Suprapubic skin (tissue), 4 donors: ENCODE measurements around the gene TSPEAR. TPM values are rescaled to one million over a fixed set of nuclear protein-coding genes. Genes with fewer than 3 reads are reported as not detected.

Experiments used
- DNase-seq, 2 donors: peaks; one replicate each; pipeline ENCODE4 v3.0.0-alpha.2; 2019; ENCODE audit warnings: low spot score in 2 of 2
- H3K27ac ChIP-seq: fragments of 200-600 bp; sonication (generic); one replicate; pipeline ENCODE4 v1.5.1; 2019
- H3K27me3 ChIP-seq: fragments of 200-600 bp; sonication (generic); one replicate; pipeline ENCODE4 v1.5.1; 2019
- H3K36me3 ChIP-seq: fragments of 200-600 bp; sonication (generic); one replicate; pipeline ENCODE4 v1.5.1; 2019
- H3K4me1 ChIP-seq: fragments of 200-600 bp; sonication (generic); one replicate; pipeline ENCODE4 v1.5.1; 2019
- H3K4me3 ChIP-seq: fragments of 200-600 bp; sonication (generic); one replicate; pipeline ENCODE4 v1.5.1; 2019; ENCODE audit warnings: mild to moderate bottlenecking
- H3K9me3 ChIP-seq: fragments of 200-600 bp; sonication (generic); one replicate; pipeline ENCODE4 v1.5.1; 2019
- CTCF ChIP-seq, 2 donors: fragments of 200-600 bp in 1 of 2; fragments of 450-650 bp in 1 of 2; sonication (generic) in 1 of 2; IDR thresholded peaks; one replicate each; pipeline ENCODE4 v1.5.1; 2016 to 2019; ENCODE audit warnings: antibody characterized with exemption in 2 of 2, mild to moderate bottlenecking in 1 of 2, moderate library complexity in 1 of 2
- EP300 ChIP-seq: sonication (generic); formaldehyde crosslinking; IDR thresholded peaks from one replicate; pipeline ENCODE4 v1.6.1; 2017; ENCODE audit warnings: antibody characterized with exemption
- POLR2A ChIP-seq, 2 donors: fragments of 450-650 bp; IDR thresholded peaks; one replicate each; pipeline ENCODE4 v1.6.1; 2017; ENCODE audit warnings: antibody characterized with exemption in 2 of 2, mild to moderate bottlenecking in 2 of 2, moderate library complexity in 2 of 2
- POLR2AphosphoS5 ChIP-seq, 3 donors: sonication (generic); formaldehyde crosslinking; IDR thresholded peaks; one replicate each; pipeline ENCODE4 v1.6.1; 2017; ENCODE audit warnings: antibody characterized with exemption in 3 of 3
- WGBS: methylation state at CpG from one replicate; pipeline ENCODE4 v1.1.5; 2018; 5-methylcytosine and 5-hydroxymethylcytosine counted together
- total RNA-seq, 4 donors: library from RNA; depleted of rRNA; stranded (reverse); fragments of >200 nt; gene quantifications; one replicate each; pipeline ENCODE4 v1.1.0, GENCODE V29; 2016

The TSPEAR gene
- total RNA-seq, 4 donors from 2014 or later, result 0.21 to 0.59 (median 0.32) TPM; not detected in 1

GRCh38 chr21:44718093-44718492 is 6.7 kb upstream of the TSPEAR start:
- 34% methylated on average over 2 of the region's 2 CpGs for WGBS
- no peaks in the 10 kb centered on the region for H3K4me1 ChIP-seq
- no peaks in the 10 kb centered on the region for H3K9me3 ChIP-seq
- peak in 1 of 2 donors; percentile 2 for DNase-seq
- no peak overlapping the region for H3K4me3 ChIP-seq
- H3K27ac ChIP-seq, result no peak overlapping the region
- peaks cover 39% of the 10 kb centered on the region for H3K27me3 ChIP-seq
- TF ChIP-seq POLR2AphosphoS5 (IDR thresholded peaks at IDR 0.05) (no peak), CTCF (IDR thresholded peaks at IDR 0.05) (no peak), POLR2A (IDR thresholded peaks at IDR 0.05) (no peak), EP300 (no peak)
- H3K36me3 ChIP-seq, result no peaks in the 10 kb centered on the region

GRCh38 chr21:44716984-44717383 is 5.6 kb upstream of the TSPEAR start:
- Histone ChIP-seq H3K4me3 (no peak overlapping the region), H3K27ac (no peak overlapping the region), H3K4me1 (peaks cover 3% of the 10 kb centered on the region), H3K36me3 (no peaks in the 10 kb centered on the region), H3K27me3 (peaks cover 43% of the 10 kb centered on the region), H3K9me3 (no peaks in the 10 kb centered on the region)
- TF ChIP-seq POLR2A (IDR thresholded peaks at IDR 0.05) (no peak), CTCF (IDR thresholded peaks at IDR 0.05) (no peak)
- no peak for DNase-seq

GRCh38 chr21:44714905-44715304 is 3.5 kb upstream of the TSPEAR start:
- peak in 1 of 2 donors; percentile 8 for DNase-seq
- Histone ChIP-seq H3K4me3 (no peak overlapping the region), H3K4me1 (peaks cover 23% of the 10 kb centered on the region), H3K36me3 (no peaks in the 10 kb centered on the region), H3K27ac (no peak overlapping the region), H3K9me3 (no peaks in the 10 kb centered on the region), H3K27me3 (peaks cover 55% of the 10 kb centered on the region)
- WGBS, result 53% methylated on average over 8 of the region's 8 CpGs
- no peak for TF ChIP-seq CTCF (IDR thresholded peaks at IDR 0.05)
- no peak for TF ChIP-seq POLR2AphosphoS5 (IDR thresholded peaks at IDR 0.05)
- TF ChIP-seq POLR2A (IDR thresholded peaks at IDR 0.05), result no peak
- TF ChIP-seq EP300, result no peak

- H3K27me3 ChIP-seq, result peaks cover 64% of the 10 kb centered on the region
- H3K4me3 ChIP-seq, result no peak overlapping the region
- TF ChIP-seq CTCF (IDR thresholded peaks at IDR 0.05), result no peak
- TF ChIP-seq POLR2A (IDR thresholded peaks at IDR 0.05), result no peak
- no peak for TF ChIP-seq EP300
- TF ChIP-seq POLR2AphosphoS5 (IDR thresholded peaks at IDR 0.05), result no peak
- DNase-seq, result peak in 1 of 2 donors; percentile 34
- 89% methylated on average over 8 of the region's 10 CpGs for WGBS
- H3K27ac ChIP-seq, result no peak overlapping the region
- peaks cover 34% of the 10 kb centered on the region for H3K4me1 ChIP-seq
- no peaks in the 10 kb centered on the region for H3K36me3 ChIP-seq
- no peaks in the 10 kb centered on the region for H3K9me3 ChIP-seq
Measured at GRCh38 chr21:44713846-44714245, 2.5 kb upstream of the TSPEAR start.

- peaks cover 64% of the 10 kb centered on the region for H3K27me3 ChIP-seq
- TF ChIP-seq POLR2A (IDR thresholded peaks at IDR 0.05) (no peak), POLR2AphosphoS5 (IDR thresholded peaks at IDR 0.05) (no peak), EP300 (no peak), CTCF (IDR thresholded peaks at IDR 0.05) (no peak)
- no peaks in the 10 kb centered on the region for H3K9me3 ChIP-seq
- H3K4me1 ChIP-seq, result peaks cover 39% of the 10 kb centered on the region
- no peak overlapping the region for H3K4me3 ChIP-seq
- 61% methylated on average over 9 of the region's 9 CpGs for WGBS
- H3K27ac ChIP-seq, result no peak overlapping the region
- H3K36me3 ChIP-seq, result no peaks in the 10 kb centered on the region
- DNase-seq, result peak in 1 of 2 donors; percentile 47
Measured at GRCh38 chr21:44713130-44713529, 1.8 kb upstream of the TSPEAR start.
